K562 (cell line): ENCODE results near the gene CALU.

ENCODE experiments used
- ELF1 ChIP-seq: fragments of 200-800 bp; sonication (Bioruptor generic); IDR thresholded peaks from 2 replicates; pipeline ENCODE4 v1.6.1; 2016; ENCODE audit warnings: missing genetic modification characterization, missing compliant biosample characterization
- RBM39 ChIP-seq: fragments of 200-400 bp; formaldehyde crosslinking; optimal IDR thresholded peaks from 2 replicates; pipeline ENCODE3; 2018; ENCODE audit warnings: low read depth, low read length
- TF ChIP-seq, protein P1 (sequence below): sonication (generic); formaldehyde crosslinking; IDR thresholded peaks from 2 replicates; pipeline ENCODE4 v1.9.0; 2022; ENCODE audit warnings: mild to moderate bottlenecking, missing genetic modification reagents

- TF ChIP-seq ELF1 (tag): no peak
- TF ChIP-seq, protein P1, sequence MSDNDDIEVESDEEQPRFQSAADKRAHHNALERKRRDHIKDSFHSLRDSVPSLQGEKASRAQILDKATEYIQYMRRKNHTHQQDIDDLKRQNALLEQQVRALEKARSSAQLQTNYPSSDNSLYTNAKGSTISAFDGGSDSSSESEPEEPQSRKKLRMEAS (CRISPR knock-in tag): no peak
- TF ChIP-seq RBM39: no peak
Measured at GRCh38 chr7:128814499-128814898, 75.3 kb downstream of the CALU start.
